PC-9 (cell line): ENCODE measurements around the gene ZNF316.

Source experiments
- CTCF ChIP-seq: fragments of 200-600 bp; sonication (generic); conservative IDR thresholded peaks from 2 replicates; pipeline ENCODE4 v1.6.1; 2017; ENCODE audit warnings: mixed run types, antibody characterized with exemption, mild to moderate bottlenecking, moderate library complexity
- EZH2 ChIP-seq: fragments of 200-600 bp; sonication (generic); IDR thresholded peaks from 2 replicates; pipeline ENCODE4 v1.8.0; 2017; ENCODE audit warnings: antibody characterized with exemption, low read depth

- TF ChIP-seq CTCF (no peak), EZH2 (no peak)
These were observed 14.9 kb upstream of the ZNF316 start for GRCh38 chr7:6622134-6622710.
